Measurements from ENCODE around the gene GABRB2.
"Not testable (repeated sequence)": the region's sequence is repeated elsewhere in the genome, so short reads cannot be mapped to it uniquely, and the experiment has no call there.

GABRB2 gene

DNA sequence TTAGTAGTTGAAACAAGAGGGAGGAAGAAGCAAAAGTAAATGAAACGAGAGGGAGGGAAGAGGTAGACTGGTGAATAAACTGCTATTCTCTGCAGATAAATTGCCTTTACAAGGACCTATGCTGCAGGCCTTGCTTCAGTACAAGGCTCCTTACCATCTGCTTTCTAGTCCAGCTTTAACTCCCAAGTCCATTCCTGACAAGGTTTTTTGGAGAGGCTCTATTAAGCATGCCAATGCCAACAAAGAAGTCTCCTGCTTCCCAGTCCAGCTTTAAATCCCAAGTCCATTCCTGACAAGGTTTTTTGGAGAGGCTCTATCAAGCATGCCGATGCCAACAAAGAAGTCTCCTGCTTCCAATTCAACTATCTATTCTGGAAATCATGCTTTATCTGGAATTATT, 244.9 kb downstream of the GABRB2 start:
- no peak overlapping the region for H3K23ac ChIP-seq (ENCODE audit: low read length in 2 of 2)
- H3K9me3 ChIP-seq (ENCODE audit: control insufficient read depth, low read length) = no peaks in the 10 kb centered on the region
- no peak overlapping the region for H3K18ac ChIP-seq (ENCODE audit: low read depth in 1 of 2, low read length in 2 of 2)
- no peaks in the 10 kb centered on the region for H3K27me3 ChIP-seq (ENCODE audit: control insufficient read depth in 1 of 2, insufficient read depth in 1 of 2, low read length in 2 of 2)
- H4K91ac ChIP-seq (ENCODE audit: low read length) = no peak overlapping the region
- H3K9ac ChIP-seq (ENCODE audit: low read length) = no peak overlapping the region
- H3K4ac ChIP-seq (ENCODE audit: low read depth in 1 of 2, low read length in 2 of 2) = no peak overlapping the region
- H3K14ac ChIP-seq (ENCODE audit: low read length in 2 of 2) = no peak overlapping the region
- H2BK5ac ChIP-seq (ENCODE audit: low read depth, low read length, poor library complexity, severe bottlenecking) = no peak overlapping the region
- no peak overlapping the region for H2AFZ ChIP-seq (ENCODE audit: low read depth, low read length)
- no peaks in the 10 kb centered on the region for H3K79me1 ChIP-seq (replicated peaks; ENCODE audit: low read length, poor library complexity, severe bottlenecking)
- H3K36me3 ChIP-seq (ENCODE audit: control insufficient read depth in 1 of 2, insufficient read depth in 2 of 2, low read depth in 1 of 2, low read length in 2 of 2) = no peaks in the 10 kb centered on the region
- H2AK5ac ChIP-seq (ENCODE audit: low read length, severe bottlenecking) = no peak overlapping the region
- no peak overlapping the region for H3K4me3 ChIP-seq (ENCODE audit: insufficient read depth in 1 of 2, low read depth in 1 of 2, low read length in 2 of 2)
- no peak overlapping the region for H2BK15ac ChIP-seq (ENCODE audit: low read depth, poor library complexity, severe bottlenecking)
- no peak for DNase-seq
- H3K27ac ChIP-seq (ENCODE audit: low read length, poor library complexity, severe bottlenecking) = no peak overlapping the region
- H4K8ac ChIP-seq (ENCODE audit: low read length) = no peak overlapping the region
- H3K4me2 ChIP-seq (ENCODE audit: low read length, poor library complexity, severe bottlenecking) = no peak overlapping the region
- no peak overlapping the region for H2BK12ac ChIP-seq (ENCODE audit: low read length in 2 of 2)
- no peaks in the 10 kb centered on the region for H3K4me1 ChIP-seq (ENCODE audit: control insufficient read depth, insufficient read depth, low read depth, low read length)
- 57% methylated on average over 1 of the region's 2 CpGs for WGBS
- no peak overlapping the region for H2BK120ac ChIP-seq (ENCODE audit: low read depth, low read length)

DNA sequence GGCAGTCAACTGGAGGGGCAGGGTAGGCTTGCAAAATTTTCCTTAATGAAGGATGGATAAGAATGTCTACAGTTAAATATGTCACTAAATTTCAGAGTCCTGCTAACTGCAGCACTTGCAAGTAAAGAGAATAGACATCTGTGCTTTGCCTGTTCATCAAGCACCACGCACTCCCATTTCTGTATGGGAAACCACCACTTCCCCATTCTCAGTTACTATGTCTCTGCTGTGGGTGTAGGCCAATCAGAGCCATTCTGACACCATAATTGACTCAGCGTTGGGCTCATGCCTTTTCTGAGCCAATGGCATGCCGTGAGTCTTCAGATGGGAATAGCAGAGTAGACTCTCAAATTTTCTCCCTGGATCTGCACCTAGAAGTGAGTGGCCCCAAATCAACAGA, 247.5 kb downstream of the GABRB2 start:
- Histone ChIP-seq H4K8ac (ENCODE audit: low read length) (no peak overlapping the region), H3K27me3 (ENCODE audit: control insufficient read depth in 1 of 2, insufficient read depth in 1 of 2, low read length in 2 of 2) (no peaks in the 10 kb centered on the region), H3K4me3 (ENCODE audit: insufficient read depth in 1 of 2, low read depth in 1 of 2, low read length in 2 of 2) (no peak overlapping the region), H2AFZ (ENCODE audit: low read depth, low read length) (no peak overlapping the region), H2BK15ac (ENCODE audit: low read depth, poor library complexity, severe bottlenecking) (no peak overlapping the region), H2BK5ac (ENCODE audit: low read depth, low read length, poor library complexity, severe bottlenecking) (no peak overlapping the region), H3K14ac (ENCODE audit: low read length in 2 of 2) (no peak overlapping the region), H3K23ac (ENCODE audit: low read length in 2 of 2) (no peak overlapping the region), H3K27ac (ENCODE audit: low read length, poor library complexity, severe bottlenecking) (no peak overlapping the region), H2AK5ac (ENCODE audit: low read length, severe bottlenecking) (no peak overlapping the region), H2BK120ac (ENCODE audit: low read depth, low read length) (no peak overlapping the region), H3K4me1 (ENCODE audit: control insufficient read depth, insufficient read depth, low read depth, low read length) (no peaks in the 10 kb centered on the region), H2BK12ac (ENCODE audit: low read length in 2 of 2) (no peak overlapping the region), H4K91ac (ENCODE audit: low read length) (no peak overlapping the region), H3K4ac (ENCODE audit: low read depth in 1 of 2, low read length in 2 of 2) (no peak overlapping the region), H3K9ac (ENCODE audit: low read length) (no peak overlapping the region), H3K79me1 (replicated peaks; ENCODE audit: low read length, poor library complexity, severe bottlenecking) (no peaks in the 10 kb centered on the region), H3K4me2 (ENCODE audit: low read length, poor library complexity, severe bottlenecking) (no peak overlapping the region), H3K18ac (ENCODE audit: low read depth in 1 of 2, low read length in 2 of 2) (no peak overlapping the region), H3K36me3 (ENCODE audit: control insufficient read depth in 1 of 2, insufficient read depth in 2 of 2, low read depth in 1 of 2, low read length in 2 of 2) (no peaks in the 10 kb centered on the region), H3K9me3 (ENCODE audit: control insufficient read depth, low read length) (peaks cover 3% of the 10 kb centered on the region)
- DNase-seq = no peak
- WGBS = 55% methylated on average over 3 of the region's 3 CpGs

DNA sequence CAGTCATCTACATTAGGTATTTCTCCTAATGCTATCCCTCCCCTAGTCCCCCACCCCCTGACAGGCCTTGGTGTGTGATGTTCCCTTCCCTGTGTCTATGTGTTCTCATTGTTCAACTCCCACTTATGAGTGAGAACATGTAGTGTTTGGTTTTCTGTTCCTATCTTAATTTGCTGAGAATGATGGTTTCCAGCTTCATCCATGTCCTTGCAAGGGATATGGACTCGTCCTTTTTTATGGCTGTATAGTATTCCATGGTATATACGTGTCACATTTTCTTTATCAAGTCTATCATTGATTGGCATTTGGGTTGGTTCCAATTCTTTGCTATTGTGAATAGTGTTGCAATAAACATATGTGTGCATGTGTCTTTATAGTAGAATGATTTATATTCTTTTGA, 249.1 kb downstream of the GABRB2 start:
- H3K4ac ChIP-seq (ENCODE audit: low read depth in 1 of 2, low read length in 2 of 2); H3K4me3 ChIP-seq (ENCODE audit: insufficient read depth in 1 of 2, low read depth in 1 of 2, low read length in 2 of 2); H2AFZ ChIP-seq (ENCODE audit: low read depth, low read length); H3K27me3 ChIP-seq (ENCODE audit: control insufficient read depth in 1 of 2, insufficient read depth in 1 of 2, low read length in 2 of 2); H2BK120ac ChIP-seq (ENCODE audit: low read depth, low read length); H2BK15ac ChIP-seq (ENCODE audit: low read depth, poor library complexity, severe bottlenecking); H4K91ac ChIP-seq (ENCODE audit: low read length); H3K4me1 ChIP-seq (ENCODE audit: control insufficient read depth, insufficient read depth, low read depth, low read length); H2BK12ac ChIP-seq (ENCODE audit: low read length in 2 of 2); H4K8ac ChIP-seq (ENCODE audit: low read length); H3K4me2 ChIP-seq (ENCODE audit: low read length, poor library complexity, severe bottlenecking); H3K79me1 ChIP-seq (replicated peaks; ENCODE audit: low read length, poor library complexity, severe bottlenecking); H3K9me3 ChIP-seq (ENCODE audit: control insufficient read depth, low read length); H2BK5ac ChIP-seq (ENCODE audit: low read depth, low read length, poor library complexity, severe bottlenecking); H2AK5ac ChIP-seq (ENCODE audit: low read length, severe bottlenecking); H3K9ac ChIP-seq (ENCODE audit: low read length); H3K14ac ChIP-seq (ENCODE audit: low read length in 2 of 2); H3K23ac ChIP-seq (ENCODE audit: low read length in 2 of 2); H3K27ac ChIP-seq (ENCODE audit: low read length, poor library complexity, severe bottlenecking); H3K36me3 ChIP-seq (ENCODE audit: control insufficient read depth in 1 of 2, insufficient read depth in 2 of 2, low read depth in 1 of 2, low read length in 2 of 2); H3K18ac ChIP-seq (ENCODE audit: low read depth in 1 of 2, low read length in 2 of 2); DNase-seq: not testable (repeated sequence)
- WGBS = 72% methylated on average over 2 of the region's 2 CpGs

DNA sequence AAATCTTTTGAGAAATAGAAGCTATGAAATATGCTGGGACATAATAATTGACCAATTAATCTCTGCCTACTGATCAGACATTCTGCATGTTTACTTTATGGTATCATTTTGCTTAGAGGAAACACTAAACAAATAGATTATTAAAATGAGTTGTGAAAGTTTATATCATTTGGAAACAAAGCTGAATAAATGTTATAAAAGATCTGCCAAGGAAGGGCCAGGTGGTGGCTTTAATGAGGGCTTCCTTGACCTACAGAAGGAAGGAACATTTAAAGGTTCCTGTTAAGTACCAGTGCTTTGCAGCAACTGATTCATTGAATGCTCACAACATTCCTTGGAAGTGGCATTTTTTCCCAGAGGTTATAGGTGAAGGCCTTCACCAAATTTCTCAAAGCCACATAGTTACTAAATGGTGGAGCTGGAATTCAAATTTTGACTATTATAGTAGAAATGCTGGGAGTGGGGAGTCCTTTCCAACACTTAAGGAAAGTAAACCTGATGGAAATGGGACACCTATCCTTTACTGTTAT, 250.7 kb downstream of the GABRB2 start:
- no peaks in the 10 kb centered on the region for H3K36me3 ChIP-seq (ENCODE audit: control insufficient read depth in 1 of 2, insufficient read depth in 2 of 2, low read depth in 1 of 2, low read length in 2 of 2)
- H3K9me3 ChIP-seq (ENCODE audit: control insufficient read depth, low read length) = peaks cover 3% of the 10 kb centered on the region
- no peaks in the 10 kb centered on the region for H3K79me1 ChIP-seq (replicated peaks; ENCODE audit: low read length, poor library complexity, severe bottlenecking)
- no peak overlapping the region for H3K18ac ChIP-seq (ENCODE audit: low read depth in 1 of 2, low read length in 2 of 2)
- no peak overlapping the region for H2BK15ac ChIP-seq (ENCODE audit: low read depth, poor library complexity, severe bottlenecking)
- H3K27me3 ChIP-seq (ENCODE audit: control insufficient read depth in 1 of 2, insufficient read depth in 1 of 2, low read length in 2 of 2) = no peaks in the 10 kb centered on the region
- no peak overlapping the region for H3K4me3 ChIP-seq (ENCODE audit: insufficient read depth in 1 of 2, low read depth in 1 of 2, low read length in 2 of 2)
- H3K9ac ChIP-seq (ENCODE audit: low read length) = no peak overlapping the region
- H2BK120ac ChIP-seq (ENCODE audit: low read depth, low read length) = no peak overlapping the region
- DNase-seq = no peak
- no peak overlapping the region for H2BK12ac ChIP-seq (ENCODE audit: low read length in 2 of 2)
- H2BK5ac ChIP-seq (ENCODE audit: low read depth, low read length, poor library complexity, severe bottlenecking) = no peak overlapping the region
- no peak overlapping the region for H4K8ac ChIP-seq (ENCODE audit: low read length)
- H4K91ac ChIP-seq (ENCODE audit: low read length) = no peak overlapping the region
- no peak overlapping the region for H3K27ac ChIP-seq (ENCODE audit: low read length, poor library complexity, severe bottlenecking)
- H3K4me1 ChIP-seq (ENCODE audit: control insufficient read depth, insufficient read depth, low read depth, low read length) = no peaks in the 10 kb centered on the region
- H2AK5ac ChIP-seq (ENCODE audit: low read length, severe bottlenecking) = no peak overlapping the region
- H3K4ac ChIP-seq (ENCODE audit: low read depth in 1 of 2, low read length in 2 of 2) = no peak overlapping the region
- H3K14ac ChIP-seq (ENCODE audit: low read length in 2 of 2) = no peak overlapping the region
- no peak overlapping the region for H2AFZ ChIP-seq (ENCODE audit: low read depth, low read length)
- no peak overlapping the region for H3K23ac ChIP-seq (ENCODE audit: low read length in 2 of 2)
- no peak overlapping the region for H3K4me2 ChIP-seq (ENCODE audit: low read length, poor library complexity, severe bottlenecking)

Data from mesenchymal stem cell (in vitro differentiated cells and primary cell).